K562 (cell line): Measurements from ENCODE around the gene TRIM47. TPM values are rescaled to one million over a fixed set of nuclear protein-coding genes. Genes with fewer than 3 reads are reported as not detected.

Source experiments
- ATAC-seq: fragments of 200-7000 bp; cut with Tn5 transposase; 3 replicates; pipeline ENCODE4 v1.9.1; 2020; ENCODE audit warnings: moderate library complexity
- BruUV-seq: library from RNA; stranded (reverse); fragments of 400-500 nt; replicated peaks from 2 replicates; lab custom pipeline; 2021; lab: Mats Ljungman, UMichigan
- CTCF ChIA-PET: fragments of 300-600 bp; formaldehyde crosslinking; extraction: SDS; loops from one replicate; lab custom pipeline; 2021; ENCODE audit warnings: low intra/inter-chr PET ratio; lab: Yijun Ruan, JAX
- POLR2A ChIA-PET: fragments of 300-600, 350-650 bp; sonication (Branson Sonifier 250); formaldehyde crosslinking; extraction: SDS; loops from one replicate; lab custom pipeline; 2021; ENCODE audit warnings: antibody characterized with exemption, inconsistent platforms; lab: Yijun Ruan, JAX
- DNase-seq, 4 experiments: peaks; one replicate each; pipeline versions ENCODE4 v3.0.0 to v3.0.0-alpha.2; 2011 to 2018; ENCODE audit warnings: low spot score in 3 of 4, mixed read lengths in 3 of 4; ENCODE audit errors: extremely low read depth in 1 of 4
- FAIRE-seq: peaks from 2 replicates; lab custom pipeline; 2011; peaks lifted over from hg19 to GRCh38; lab: Jason Lieb, UNC
- H2AFZ ChIP-seq: 2 replicates; pipeline ENCODE4 v1.6.0; 2011; ENCODE audit warnings: low read depth, low read length, control low read depth, inconsistent platforms
- H3K27ac ChIP-seq: fragments of 200-600 bp; 3 replicates; pipeline ENCODE4 v1.8.0; 2011; ENCODE audit warnings: low read depth, mild to moderate bottlenecking, control low read depth, inconsistent platforms, low read length, moderate library complexity, mixed read lengths; ENCODE audit errors: extremely low read depth
- H3K27me3 ChIP-seq, 2 experiments: fragments of 300-600 bp in 1 of 2; 2 replicates in 1 of 2; 3 replicates in 1 of 2; pipeline versions ENCODE4 v1.6.0 to v1.8.0; 2011; ENCODE audit warnings: inconsistent platforms in 2 of 2, low read length in 2 of 2, mild to moderate bottlenecking in 1 of 2, mixed read lengths in 1 of 2, moderate library complexity in 1 of 2; ENCODE audit not compliant: control insufficient read depth in 2 of 2, insufficient read depth in 2 of 2
- H3K36me3 ChIP-seq: fragments of 300-600 bp; 3 replicates; pipeline ENCODE4 v1.8.0; 2011; ENCODE audit warnings: mild to moderate bottlenecking, low read length, inconsistent platforms; ENCODE audit not compliant: control insufficient read depth, insufficient read depth
- H3K4me1 ChIP-seq, 2 experiments: fragments of 200-600 bp in 1 of 2; replicated peaks in 1 of 2; 2 replicates in 1 of 2; 3 replicates in 1 of 2; pipeline versions ENCODE4 v1.5.1 to v1.8.0; 2011; ENCODE audit warnings: inconsistent platforms in 2 of 2, low read length in 2 of 2, mild to moderate bottlenecking in 1 of 2, mixed read lengths in 1 of 2, moderate library complexity in 1 of 2; ENCODE audit not compliant: control insufficient read depth in 2 of 2, insufficient read depth in 2 of 2
- H3K4me2 ChIP-seq: 2 replicates; pipeline ENCODE4 v1.6.1; 2011; ENCODE audit warnings: low read length, control low read depth, inconsistent platforms, mixed read lengths; ENCODE audit not compliant: insufficient read depth
- H3K4me3 ChIP-seq: fragments of 200-600 bp; sonication (generic), shearing (Covaris generic); 2 replicates; pipeline ENCODE4 v1.5.1; 2016; ENCODE audit warnings: control low read depth, inconsistent platforms
- H3K79me2 ChIP-seq: fragments of 200-600 bp; 3 replicates; pipeline ENCODE4 v1.8.0; 2011; ENCODE audit warnings: low read length, inconsistent platforms; ENCODE audit not compliant: control insufficient read depth, insufficient read depth
- H3K9ac ChIP-seq, 2 experiments: 2 replicates each; pipeline versions ENCODE4 v1.6.0 to v1.6.1; 2011; ENCODE audit warnings: low read depth in 2 of 2, low read length in 2 of 2, control low read depth in 1 of 2, inconsistent platforms in 1 of 2, mild to moderate bottlenecking in 1 of 2, mixed read lengths in 1 of 2; ENCODE audit not compliant: insufficient read depth in 1 of 2
- H3K9me1 ChIP-seq: one replicate; pipeline ENCODE4 v1.6.0; 2011; ENCODE audit warnings: inconsistent platforms, mild to moderate bottlenecking, low read length, moderate library complexity; ENCODE audit not compliant: control insufficient read depth, insufficient read depth
- H3K9me3 ChIP-seq: replicated peaks from 2 replicates; pipeline ENCODE4 v1.5.1; 2011; ENCODE audit warnings: low read depth, low read length, inconsistent platforms; ENCODE audit not compliant: control insufficient read depth, insufficient read depth
- H4K20me1 ChIP-seq: replicated peaks from 2 replicates; pipeline ENCODE4 v1.6.1; 2011; ENCODE audit warnings: low read length, inconsistent platforms, mixed read lengths; ENCODE audit not compliant: control insufficient read depth, insufficient read depth
- ASH1L ChIP-seq: fragments of 450-650 bp; IDR thresholded peaks from 2 replicates; pipeline ENCODE4 v1.6.1; 2018; ENCODE audit warnings: borderline replicate concordance, mild to moderate bottlenecking, low read depth; ENCODE audit not compliant: partially characterized antibody
- ATF2 ChIP-seq: sonication (generic); formaldehyde crosslinking; IDR thresholded peaks from 2 replicates; pipeline ENCODE4 v1.8.1; 2022; ENCODE audit warnings: missing genetic modification reagents
- C11orf30 ChIP-seq: fragments of 450-650 bp; IDR thresholded peaks from 2 replicates; pipeline ENCODE4 v1.6.1; 2016; ENCODE audit warnings: low read depth, mild to moderate bottlenecking
- DPF2 ChIP-seq: fragments of 450-650 bp; IDR thresholded peaks from 2 replicates; pipeline ENCODE4 v1.6.1; 2016
- EWSR1 ChIP-seq: fragments of 450-650 bp; IDR thresholded peaks from 2 replicates; pipeline ENCODE4 v1.6.1; 2018; ENCODE audit warnings: borderline replicate concordance, mild to moderate bottlenecking, low read depth, moderate library complexity; ENCODE audit not compliant: partially characterized antibody
- FOXK1 ChIP-seq: sonication (generic); formaldehyde crosslinking; IDR thresholded peaks from 2 replicates; pipeline ENCODE4 v1.8.0; 2022; ENCODE audit warnings: missing genetic modification reagents, mild to moderate bottlenecking, borderline replicate concordance
- L3MBTL2 ChIP-seq: fragments of 450-650 bp; IDR thresholded peaks from 2 replicates; pipeline ENCODE4 v1.6.1; 2016; ENCODE audit warnings: mild to moderate bottlenecking, moderate library complexity
- MAFK ChIP-seq: IDR thresholded peaks from 2 replicates; pipeline ENCODE4 v1.6.1; 2011; ENCODE audit warnings: low read length, improper control_type of control experiment
- NCOA4 ChIP-seq: fragments of 450-650 bp; IDR thresholded peaks from 2 replicates; pipeline ENCODE4 v1.6.1; 2018; ENCODE audit warnings: mild to moderate bottlenecking; ENCODE audit not compliant: partially characterized antibody
- NR4A1 ChIP-seq, 2 experiments: fragments of 250-450 bp in 1 of 2; fragments of 450-650 bp in 1 of 2; sonication (Bioruptor Pico) in 1 of 2; IDR thresholded peaks; 2 replicates each; pipeline versions ENCODE4 v1.4.0 to v1.6.1; 2016 to 2020; ENCODE audit warnings: mild to moderate bottlenecking in 2 of 2, missing compliant biosample characterization in 1 of 2, missing genetic modification characterization in 1 of 2, moderate library complexity in 1 of 2
- RNF219 ChIP-seq: fragments of 250-450 bp; sonication (Bioruptor Pico); IDR thresholded peaks from 2 replicates; pipeline ENCODE4 v1.5.0; 2022; ENCODE audit warnings: mild to moderate bottlenecking
- WGBS: fragments of 100-300 bp; shearing (Covaris generic); methylation state at CpG from one replicate; pipeline ENCODE4 v1.1.6; 2016; ENCODE audit warnings: low coverage, mixed read lengths; ENCODE audit not compliant: insufficient coverage; ENCODE audit errors: missing lambda C conversion rate; 5-methylcytosine and 5-hydroxymethylcytosine counted together
- in situ Hi-C: fragments of 300-500 bp; cut with MboI; formaldehyde crosslinking; loops from 4 replicates; pipeline ENCODE4 v1.15.0; 2018; ENCODE audit warnings: inconsistent platforms, mixed read lengths
- intact Hi-C: fragments of 100-400 bp; cut with micrococcal nuclease; formaldehyde crosslinking; loops from 2 replicates; pipeline ENCODE4 v1.14.2; 2022
- polyA plus RNA-seq, 8 experiments: library from polyadenylated mRNA; depleted of rRNA in 4 of 8; stranded (reverse) in 5 of 8; unstranded in 3 of 8; fragments of >200 nt; fragmentation: Nextera tagmentation in 2 of 8; fragmentation: Illumina TruSeq in 1 of 8; extraction: Ambion mirVana in 2 of 8; extraction: Trizol in 1 of 8; gene quantifications; 2 replicates each; pipeline versions ENCODE4 v1.2.1 to v1.2.3, GENCODE V29; 2011 to 2014; ENCODE audit warnings: inconsistent platforms in 1 of 8, missing spikeins in 1 of 8
- total RNA-seq, 7 experiments: library from RNA; depleted of rRNA in 6 of 7; stranded (reverse); fragments of >200 nt in 6 of 7; fragmentation: Illumina TruSeq in 2 of 7; extraction: Trizol in 2 of 7; gene quantifications; 2 replicates each; pipeline versions ENCODE4 v1.2.1 to v1.2.3, GENCODE V29; 2011 to 2021; ENCODE audit warnings: low replicate concordance in 1 of 7
- TF ChIP-seq, protein P1 (sequence below): fragments of 250-450 bp; sonication (Bioruptor Pico); IDR thresholded peaks from 2 replicates; pipeline ENCODE4 v1.5.0; 2020; ENCODE audit warnings: mild to moderate bottlenecking, borderline replicate concordance

The TRIM47 gene
- total and polyA plus RNA-seq, 9 of the 15 experiments (the other 6 are each of a cell fraction or from before 2014, with no cell fraction given): 0.56 to 6.1 (median 3.2) TPM

GRCh38 chr17:75921596-75921995, 43.2 kb upstream of the TRIM47 start (continued):
- no peak for TF ChIP-seq NCOA4
- no peak for TF ChIP-seq EWSR1
- TF ChIP-seq, protein P1, sequence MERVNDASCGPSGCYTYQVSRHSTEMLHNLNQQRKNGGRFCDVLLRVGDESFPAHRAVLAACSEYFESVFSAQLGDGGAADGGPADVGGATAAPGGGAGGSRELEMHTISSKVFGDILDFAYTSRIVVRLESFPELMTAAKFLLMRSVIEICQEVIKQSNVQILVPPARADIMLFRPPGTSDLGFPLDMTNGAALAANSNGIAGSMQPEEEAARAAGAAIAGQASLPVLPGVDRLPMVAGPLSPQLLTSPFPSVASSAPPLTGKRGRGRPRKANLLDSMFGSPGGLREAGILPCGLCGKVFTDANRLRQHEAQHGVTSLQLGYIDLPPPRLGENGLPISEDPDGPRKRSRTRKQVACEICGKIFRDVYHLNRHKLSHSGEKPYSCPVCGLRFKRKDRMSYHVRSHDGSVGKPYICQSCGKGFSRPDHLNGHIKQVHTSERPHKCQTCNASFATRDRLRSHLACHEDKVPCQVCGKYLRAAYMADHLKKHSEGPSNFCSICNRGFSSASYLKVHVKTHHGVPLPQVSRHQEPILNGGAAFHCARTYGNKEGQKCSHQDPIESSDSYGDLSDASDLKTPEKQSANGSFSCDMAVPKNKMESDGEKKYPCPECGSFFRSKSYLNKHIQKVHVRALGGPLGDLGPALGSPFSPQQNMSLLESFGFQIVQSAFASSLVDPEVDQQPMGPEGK (CRISPR knock-in tag): no peak
- TF ChIP-seq MAFK: no peak
- TF ChIP-seq ATF2 (CRISPR knock-in tag): no peak
- TF ChIP-seq DPF2: no peak
- TF ChIP-seq, all 486 proteins: peak for 0

GRCh38 chr17:75920045-75920560, 41.7 kb upstream of the TRIM47 start:
- TF ChIP-seq L3MBTL2 (no peak), C11orf30 (no peak), FOXK1 (no peak), RNF219 (CRISPR knock-in tag) (no peak), ASH1L (no peak), NR4A1 (CRISPR knock-in tag; IDR thresholded peaks at IDR 0.05) (no peak), NR4A1 (tag; IDR thresholded peaks at IDR 0.05) (no peak)
- no peaks in the 10 kb centered on the region for H4K20me1 ChIP-seq
- CTCF ChIA-PET: no interaction called here
- no peaks in the 10 kb centered on the region for H3K9me3 ChIP-seq
- H3K27ac ChIP-seq: no peak overlapping the region
- ATAC-seq (no peak), DNase-seq (no peak), FAIRE-seq (no peak)
- no peak overlapping the region for H3K4me2 ChIP-seq
- intact Hi-C loops (no loop called here), in situ Hi-C loops (no loop called here)
- 70% methylated on average over 11 of the region's 11 CpGs for WGBS
- H3K4me1 ChIP-seq: peaks cover 0 to 39% of the 10 kb centered on the region in 2 experiments; a peak in 2 of 5 replicates
- POLR2A ChIA-PET: interaction anchor here (0.6 to 1.8 kb wide), 6 partner anchors 9 to 134 kb away, joined by 3 to 7 read pairs (median 3); partner anchors contain the start of genes ACOX1, FBF1 and TEN1
- no peaks in the 10 kb centered on the region for H3K27me3 ChIP-seq
- H3K9me1 ChIP-seq: no peaks in the 10 kb centered on the region
- BruUV-seq: no TSS peak
- H3K4me3 ChIP-seq: no peak overlapping the region
- H3K36me3 ChIP-seq: 0 out of 3 replicates have a peak, but pooled peaks cover 3% of the 10 kb centered on the region
- no peaks in the 10 kb centered on the region for H3K79me2 ChIP-seq
- peak overlapping the region in 1 of 2 experiments; percentile 71; a peak in 2 of 4 replicates for H3K9ac ChIP-seq
- no peak overlapping the region for H2AFZ ChIP-seq
